Femur (tissue), 1 donor: ENCODE measurements around the gene PLA1A.

Source experiments
- DNase-seq: peaks from one replicate; pipeline ENCODE4 v3.0.0-alpha.2; 2017

PLA1A gene

GRCh38 chr3:119613201-119613600 lies 15.5 kb downstream of the PLA1A start:
- DNase-seq = no peak

- DNase-seq = no peak
Observed at GRCh38 chr3:119613872-119614271, 16.2 kb downstream of the PLA1A start.

- DNase-seq = no peak
Observed at GRCh38 chr3:119616056-119616455, 18.4 kb downstream of the PLA1A start.

GRCh38 chr3:119619094-119619493 lies 21.4 kb downstream of the PLA1A start:
- DNase-seq = no peak

- DNase-seq = no peak
Observed at GRCh38 chr3:119620899-119621298, 23.2 kb downstream of the PLA1A start.

GRCh38 chr3:119624002-119624720 lies 26.5 kb downstream of the PLA1A start:
- no peak for DNase-seq

GRCh38 chr3:119625451-119626153 lies 27.9 kb downstream of the PLA1A start:
- DNase-seq = no peak

- no peak for DNase-seq
Observed at GRCh38 chr3:119626196-119626595, 28.5 kb downstream of the PLA1A start.

GRCh38 chr3:119627461-119627860 lies 29.8 kb downstream of the PLA1A start:
- no peak for DNase-seq

GRCh38 chr3:119628390-119628789 lies 30.7 kb downstream of the PLA1A start:
- DNase-seq = no peak

GRCh38 chr3:119628816-119629445 lies 31.2 kb downstream of the PLA1A start:
- DNase-seq = no peak

GRCh38 chr3:119630128-119630879 lies 32.6 kb downstream of the PLA1A start:
- no peak for DNase-seq

- DNase-seq = no peak
Observed at GRCh38 chr3:119630880-119631329, 33.2 kb downstream of the PLA1A start.

GRCh38 chr3:119631516-119631915 lies 33.8 kb downstream of the PLA1A start:
- no peak for DNase-seq

GRCh38 chr3:119632216-119632615 lies 34.5 kb downstream of the PLA1A start:
- no peak for DNase-seq

GRCh38 chr3:119632829-119633228 lies 35.1 kb downstream of the PLA1A start:
- no peak for DNase-seq

GRCh38 chr3:119635719-119636118 lies 38.0 kb downstream of the PLA1A start:
- no peak for DNase-seq

- no peak for DNase-seq
Observed at GRCh38 chr3:119636249-119636648, 38.6 kb downstream of the PLA1A start.

GRCh38 chr3:119636891-119637611 lies 39.4 kb downstream of the PLA1A start:
- DNase-seq = no peak

GRCh38 chr3:119637679-119638477 lies 40.2 kb downstream of the PLA1A start:
- no peak for DNase-seq

- no peak for DNase-seq
Observed at GRCh38 chr3:119639494-119640350, 42.0 kb downstream of the PLA1A start.
